ENCODE data around the gene HGFAC.

HGFAC gene

GRCh38 chr4:3441501-3442459, at the start of gene HGFAC:
Gene HGFAC, plus strand, starts transcription at chr4:3441968. Its CDS starts 34 bp downstream, at chr4:3442002.
- DNase-seq (ENCODE audit: low read depth) = no peak

DNA sequence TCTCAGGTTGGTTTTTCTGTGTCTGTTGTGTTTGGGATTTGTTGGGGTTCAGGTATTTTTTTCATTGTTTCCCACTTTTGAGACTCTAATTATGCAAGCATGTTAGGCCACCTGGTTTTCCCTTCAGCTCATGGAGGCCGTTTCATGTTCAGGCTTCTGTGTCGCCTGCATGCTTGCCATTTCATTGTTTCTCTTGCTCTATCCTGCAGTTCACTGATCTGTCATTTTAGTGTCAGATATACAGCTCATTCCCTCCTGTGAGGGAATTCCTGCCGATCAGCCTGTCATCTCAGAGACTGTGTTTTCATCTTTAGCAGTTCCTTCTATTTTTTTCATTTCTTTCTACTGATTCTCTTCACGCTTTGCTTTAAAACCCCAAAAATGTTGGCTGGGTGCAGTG, 49.4 kb upstream of the HGFAC start:
- no peak for DNase-seq (ENCODE audit: low read depth)

- no peak for DNase-seq (ENCODE audit: low read depth)
Observed at GRCh38 chr4:3393171-3393570, 48.6 kb upstream of the HGFAC start.

- DNase-seq (ENCODE audit: low read depth) = no peak
Observed at GRCh38 chr4:3396600-3396999, 45.2 kb upstream of the HGFAC start.

GRCh38 chr4:3397128-3397527, 44.6 kb upstream of the HGFAC start:
- DNase-seq (ENCODE audit: low read depth) = no peak

DNA sequence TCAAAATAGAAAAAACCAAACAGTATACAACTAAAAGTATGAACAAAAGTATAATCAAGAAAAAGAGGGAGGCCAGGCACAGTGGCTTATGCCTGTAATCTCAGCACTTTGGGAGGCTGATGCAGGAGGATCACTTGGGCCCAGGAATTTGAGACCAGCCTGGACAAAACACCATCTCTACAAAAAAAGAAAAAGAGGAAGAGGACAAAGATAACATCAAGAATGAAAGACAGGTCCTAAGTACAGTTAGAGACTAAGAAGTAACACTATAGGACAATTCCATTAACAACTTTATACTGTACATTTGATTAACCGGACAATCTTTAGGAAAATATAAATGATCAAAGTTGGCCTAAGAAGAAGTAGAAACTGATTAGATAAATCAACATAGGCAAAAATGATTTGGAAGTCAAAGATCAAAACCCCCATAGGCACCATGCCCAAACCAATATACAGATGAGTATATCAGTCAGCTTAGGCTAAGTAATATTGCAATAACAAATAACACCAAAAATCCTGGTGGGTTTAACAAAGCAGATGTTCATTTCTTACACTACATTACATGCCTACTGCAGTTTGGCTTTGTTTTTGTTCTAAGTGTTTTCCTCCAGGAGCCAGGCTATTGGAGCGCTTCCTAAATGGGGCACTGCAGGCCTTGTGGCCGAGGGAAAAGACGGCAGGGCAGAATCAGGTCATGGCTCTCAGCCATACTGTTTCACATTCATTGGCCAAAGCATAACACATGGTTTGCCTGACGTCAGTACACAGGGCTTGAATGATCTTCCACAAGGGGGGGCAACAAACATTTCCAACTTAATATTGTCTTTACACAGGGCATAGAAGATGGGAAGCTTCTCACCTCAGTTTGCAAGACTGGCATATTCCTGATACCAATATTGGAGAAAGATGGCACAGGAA, 42.2 kb upstream of the HGFAC start:
- DNase-seq (ENCODE audit: low read depth) = no peak

DNA sequence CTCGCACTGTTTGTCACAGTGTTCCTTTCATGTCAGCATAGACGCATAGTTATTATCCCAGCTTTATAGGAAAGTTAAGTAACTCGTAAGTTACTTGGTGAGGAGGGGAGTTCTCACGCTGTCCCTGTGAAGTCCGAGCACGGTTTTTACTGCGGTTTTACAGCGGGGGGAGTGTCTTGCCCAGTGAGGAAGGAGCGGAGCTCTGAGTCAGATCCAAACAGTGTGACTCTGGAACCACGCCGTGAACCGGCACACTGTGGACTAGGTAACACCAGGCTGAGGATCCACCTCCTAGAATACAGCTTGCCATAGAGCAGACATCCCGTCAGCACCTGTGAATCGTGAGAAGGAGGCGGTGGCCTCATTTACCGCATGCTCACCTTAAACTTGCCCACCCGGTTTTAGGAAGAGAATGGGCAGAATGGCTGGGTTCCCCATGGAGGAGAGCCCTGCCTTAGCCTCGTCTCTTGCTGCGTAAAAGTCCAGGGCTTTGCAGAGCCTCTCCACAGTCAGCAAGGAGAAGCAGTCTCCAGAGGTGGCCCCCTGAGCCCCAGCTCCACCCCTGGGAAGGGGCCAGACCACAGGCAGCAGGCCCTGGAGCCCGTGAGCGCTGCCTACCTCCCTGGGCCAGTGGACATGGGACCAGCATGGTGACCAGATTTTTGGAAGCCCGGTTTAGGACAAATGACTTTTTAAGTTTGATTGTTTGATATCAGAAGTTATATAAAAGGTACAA, 40.2 kb upstream of the HGFAC start:
- DNase-seq (ENCODE audit: low read depth) = no peak

DNA sequence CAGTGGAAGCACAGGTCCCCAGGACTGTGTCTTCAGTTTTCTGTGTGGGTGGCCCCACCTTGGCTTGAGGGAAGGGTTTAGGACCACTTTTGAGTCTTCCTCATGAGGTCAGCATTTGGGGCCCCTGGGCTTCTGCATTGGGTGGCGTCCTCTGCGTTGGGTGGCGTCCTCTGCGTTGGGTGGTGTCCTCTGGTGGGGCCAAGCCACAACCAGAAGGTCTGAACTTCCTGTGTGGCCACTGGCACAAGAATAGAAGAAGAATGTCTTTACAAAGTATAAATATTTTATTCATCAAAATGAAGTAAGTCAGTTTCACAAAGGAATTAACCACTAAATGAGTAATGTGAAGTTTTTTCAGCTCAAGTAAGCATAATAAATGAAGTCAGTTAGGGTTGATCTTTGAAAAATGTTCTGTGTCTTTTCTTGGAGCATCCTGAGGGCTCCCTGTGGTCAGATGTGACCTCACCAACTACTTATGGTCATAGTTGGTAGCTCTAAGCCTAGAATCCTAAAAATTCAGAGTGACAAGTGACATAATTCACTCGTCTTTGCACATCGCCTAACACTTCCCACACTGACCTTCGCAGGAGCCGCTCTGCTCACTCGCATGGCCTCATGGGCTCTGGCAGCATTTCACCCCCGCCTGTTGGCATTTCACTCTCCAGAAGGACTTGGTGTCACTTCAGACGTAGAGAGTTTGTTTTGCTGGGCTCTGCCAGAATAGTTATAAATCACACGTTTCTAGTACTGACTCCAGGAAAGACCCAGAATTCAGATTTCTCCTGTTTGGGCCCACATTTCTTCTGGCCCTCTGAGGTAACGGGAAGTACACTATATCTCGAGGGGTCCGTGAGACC, 39.0 kb upstream of the HGFAC start:
- DNase-seq (ENCODE audit: low read depth) = no peak

- DNase-seq (ENCODE audit: low read depth) = no peak
Observed at GRCh38 chr4:3403348-3403906, 38.3 kb upstream of the HGFAC start.

GRCh38 chr4:3404546-3404945, 37.2 kb upstream of the HGFAC start:
- no peak for DNase-seq (ENCODE audit: low read depth)

DNA sequence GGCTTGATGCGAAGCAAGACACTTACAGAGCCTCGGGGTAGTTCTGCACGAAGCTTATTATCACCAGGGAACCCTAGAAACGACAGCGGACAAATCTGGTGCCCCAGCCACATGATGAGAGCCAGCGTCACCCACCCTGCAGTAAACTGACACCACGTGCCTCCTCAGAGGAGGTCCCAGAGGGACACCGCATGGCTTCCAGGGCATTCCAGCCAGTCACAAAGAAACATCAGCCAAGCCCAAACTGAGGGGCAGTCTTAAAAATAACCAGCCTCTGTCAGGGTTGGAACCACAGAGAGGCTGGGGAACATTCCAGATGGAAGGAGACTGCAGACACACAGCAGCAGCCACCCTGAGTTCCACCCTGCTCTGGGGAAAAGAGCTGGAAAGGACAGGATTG, 36.6 kb upstream of the HGFAC start:
- DNase-seq (ENCODE audit: low read depth) = no peak

DNA sequence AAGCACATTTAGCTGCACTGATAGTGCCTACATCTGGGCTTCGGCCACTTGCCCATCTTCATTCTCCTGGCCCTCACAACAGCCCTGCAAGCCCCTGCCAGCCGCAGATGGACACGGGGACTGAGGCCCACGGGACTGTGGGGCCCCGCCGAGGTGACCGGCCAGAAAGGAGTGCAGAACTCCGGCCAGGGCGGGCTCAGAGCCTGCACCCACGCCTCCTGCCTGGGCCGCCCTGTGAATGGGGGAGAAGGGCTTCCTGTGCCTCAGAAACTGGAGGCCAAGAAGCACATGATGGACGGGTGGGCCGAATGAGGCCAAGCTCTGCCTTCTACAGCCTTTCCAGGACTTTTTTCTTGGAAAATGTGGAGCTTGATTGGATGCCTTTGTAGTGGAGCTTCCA, 35.7 kb upstream of the HGFAC start:
- no peak for DNase-seq (ENCODE audit: low read depth)

GRCh38 chr4:3406431-3406830, 35.3 kb upstream of the HGFAC start:
- DNase-seq (ENCODE audit: low read depth) = no peak

- no peak for DNase-seq (ENCODE audit: low read depth)
Observed at GRCh38 chr4:3407171-3407771, 34.5 kb upstream of the HGFAC start.

GRCh38 chr4:3407930-3408792, 33.6 kb upstream of the HGFAC start:
- no peak for DNase-seq (ENCODE audit: low read depth)

- no peak for DNase-seq (ENCODE audit: low read depth)
Observed at GRCh38 chr4:3408793-3409330, 32.9 kb upstream of the HGFAC start.

GRCh38 chr4:3409571-3410091, 32.1 kb upstream of the HGFAC start:
- DNase-seq (ENCODE audit: low read depth) = no peak

DNA sequence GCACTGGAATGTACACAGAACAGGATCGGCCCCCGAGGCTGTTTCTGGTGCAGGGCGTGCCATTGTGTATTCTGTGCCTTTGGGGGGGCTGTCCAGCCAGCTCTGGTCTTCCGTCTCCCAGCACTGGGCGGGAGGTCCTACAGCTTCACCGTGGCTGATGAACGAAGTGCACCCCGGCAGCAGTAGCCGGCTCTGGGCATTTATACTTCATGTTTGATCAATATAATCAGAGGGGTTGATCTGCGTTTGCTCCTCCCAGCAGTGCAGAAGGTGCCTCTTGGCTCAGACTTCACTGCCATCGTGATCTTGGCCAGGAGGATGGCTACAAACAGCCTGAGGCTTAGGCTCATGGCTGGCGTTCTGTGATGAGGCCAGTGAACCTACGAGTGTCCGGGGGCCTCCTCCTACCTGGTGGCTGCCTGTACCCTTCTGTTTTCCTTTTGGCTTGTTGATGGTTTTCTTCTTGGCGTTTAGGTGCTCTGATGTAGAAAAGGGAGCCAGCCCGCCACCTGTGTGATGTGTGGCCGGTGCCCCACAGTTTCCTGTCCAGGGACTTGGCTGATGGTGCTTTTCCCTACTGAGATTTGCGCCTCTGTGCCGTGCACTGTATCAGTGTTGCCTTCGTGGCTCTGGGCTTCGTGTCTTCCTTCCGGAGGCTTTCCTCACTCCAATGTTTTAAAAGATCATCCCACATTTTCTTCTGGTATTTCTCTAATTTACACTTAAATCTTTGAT, 31.2 kb upstream of the HGFAC start:
- no peak for DNase-seq (ENCODE audit: low read depth)
